ENCODE results near the gene ZRANB3.
"Not testable (repeated sequence)": the region's sequence is repeated elsewhere in the genome, so short reads cannot be mapped to it uniquely, and the experiment has no call there.

Gene ZRANB3

GRCh38 chr2:135089597-135089996, 441.4 kb downstream of the ZRANB3 start:
- H3K9me3 ChIP-seq (ENCODE audit: control insufficient read depth in 2 of 2, low read length in 2 of 2); H3K36me3 ChIP-seq (ENCODE audit: control insufficient read depth in 2 of 2, insufficient read depth in 2 of 2, low read length in 2 of 2); H3K4me1 ChIP-seq (ENCODE audit: control insufficient read depth, insufficient read depth, low read length); H3K27ac ChIP-seq (ENCODE audit: low read length); H3K9ac ChIP-seq (ENCODE audit: low read length in 2 of 2); H3K4me3 ChIP-seq (ENCODE audit: low read length in 2 of 2); H3K27me3 ChIP-seq (ENCODE audit: control insufficient read depth in 1 of 2, insufficient read depth in 2 of 2, low read length in 2 of 2): not testable (repeated sequence)
